Stimulated activated CD4-positive, alpha-beta T cell treated with anti-CD3 and anti-CD28 coated beads, TNF-alpha, amount 100 ng/mL, for 4 hours (primary cell): Measurements from ENCODE around the gene ISCA2.

Experiments
- DNase-seq, 3 experiments: peaks; one replicate each; pipeline ENCODE4 v3.0.0-alpha.2; 2020; ENCODE audit warnings: low read depth in 3 of 3

The ISCA2 gene

GRCh38 chr14:74508292-74508731 lies 14.7 kb downstream of the ISCA2 start:
- DNase-seq, result no peak

GRCh38 chr14:74508844-74509428 lies 15.4 kb downstream of the ISCA2 start:
- DNase-seq, result no peak

DNA sequence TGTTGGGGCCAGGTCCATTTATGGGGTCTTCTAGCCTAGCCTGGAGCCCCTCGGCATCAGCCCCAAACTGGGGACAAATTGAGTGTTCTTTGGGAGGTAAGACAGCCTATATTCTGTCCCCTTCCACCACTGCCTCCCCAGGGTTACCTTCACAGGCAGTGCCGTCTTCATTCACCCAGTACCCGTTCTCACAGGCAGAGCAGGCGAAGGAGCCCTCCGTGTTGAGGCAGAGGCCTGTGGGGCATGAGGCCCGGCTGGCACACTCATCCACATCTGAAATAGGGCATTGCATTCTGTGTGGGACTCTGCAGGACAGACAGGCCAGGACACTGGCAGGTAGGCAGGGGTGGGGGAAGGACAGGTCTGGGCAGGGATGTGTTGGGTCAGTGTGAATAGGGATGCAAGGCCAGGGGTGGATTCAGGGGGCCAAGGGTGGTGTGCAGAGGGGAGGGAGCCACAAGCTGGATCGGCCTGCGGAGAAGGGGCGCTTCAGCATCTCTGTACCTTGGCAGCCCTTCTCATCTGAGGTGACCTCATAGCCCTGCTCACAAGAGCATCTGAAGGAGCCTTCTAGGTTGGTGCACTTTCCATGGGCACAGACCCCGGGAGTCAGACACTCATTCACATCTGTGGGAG lies 16.1 kb downstream of the ISCA2 start:
- DNase-seq, result no peak

GRCh38 chr14:74510223-74510931 lies 16.8 kb downstream of the ISCA2 start:
- no peak for DNase-seq

- DNase-seq, result no peak
Measured at GRCh38 chr14:74510959-74511409, 17.4 kb downstream of the ISCA2 start.

DNA sequence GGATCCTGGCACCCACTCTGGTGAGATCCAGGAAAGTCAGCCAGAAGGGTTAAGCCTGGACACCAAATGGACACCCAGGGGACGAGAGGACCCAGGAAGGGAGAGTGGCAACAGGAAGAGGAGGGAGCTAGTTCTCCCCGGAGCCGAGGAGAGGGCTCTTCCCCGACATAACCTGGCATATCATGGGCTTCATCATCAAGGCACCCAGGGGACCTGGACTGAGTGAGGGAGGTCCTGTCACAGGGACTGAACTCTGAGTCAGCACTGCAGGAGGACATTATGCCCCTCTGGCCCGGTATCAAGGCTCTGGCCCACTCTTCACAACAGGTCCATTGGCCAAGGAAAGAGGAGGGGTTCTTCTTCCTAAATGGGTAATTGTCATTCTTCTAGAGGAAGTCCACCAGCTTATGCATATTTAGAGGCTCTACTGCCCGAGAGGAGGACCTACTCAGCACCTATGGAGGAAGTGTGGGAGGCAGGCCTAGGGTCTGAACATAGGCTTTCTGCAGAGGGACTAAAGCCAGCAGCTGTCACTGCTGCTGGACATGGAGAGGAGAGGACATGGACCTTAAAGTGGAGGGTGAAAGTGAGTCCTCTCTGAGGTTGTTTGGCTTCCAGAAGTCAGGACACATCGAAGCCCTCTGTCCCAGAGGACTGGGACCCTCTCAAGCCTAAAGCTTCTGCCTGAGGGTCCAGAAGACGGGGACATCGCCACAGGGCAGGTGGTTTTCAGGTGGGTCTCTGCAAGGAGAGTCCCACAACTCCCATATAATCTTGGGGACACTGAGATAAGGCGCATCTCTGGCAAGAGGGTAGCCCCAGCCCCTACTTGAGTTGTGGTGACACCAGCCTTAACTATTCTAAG lies 18.6 kb downstream of the ISCA2 start:
- DNase-seq, result no peak

- no peak for DNase-seq
Measured at GRCh38 chr14:74514471-74514941, 20.9 kb downstream of the ISCA2 start.

GRCh38 chr14:74515891-74516412 lies 22.4 kb downstream of the ISCA2 start:
- no peak for DNase-seq

DNA sequence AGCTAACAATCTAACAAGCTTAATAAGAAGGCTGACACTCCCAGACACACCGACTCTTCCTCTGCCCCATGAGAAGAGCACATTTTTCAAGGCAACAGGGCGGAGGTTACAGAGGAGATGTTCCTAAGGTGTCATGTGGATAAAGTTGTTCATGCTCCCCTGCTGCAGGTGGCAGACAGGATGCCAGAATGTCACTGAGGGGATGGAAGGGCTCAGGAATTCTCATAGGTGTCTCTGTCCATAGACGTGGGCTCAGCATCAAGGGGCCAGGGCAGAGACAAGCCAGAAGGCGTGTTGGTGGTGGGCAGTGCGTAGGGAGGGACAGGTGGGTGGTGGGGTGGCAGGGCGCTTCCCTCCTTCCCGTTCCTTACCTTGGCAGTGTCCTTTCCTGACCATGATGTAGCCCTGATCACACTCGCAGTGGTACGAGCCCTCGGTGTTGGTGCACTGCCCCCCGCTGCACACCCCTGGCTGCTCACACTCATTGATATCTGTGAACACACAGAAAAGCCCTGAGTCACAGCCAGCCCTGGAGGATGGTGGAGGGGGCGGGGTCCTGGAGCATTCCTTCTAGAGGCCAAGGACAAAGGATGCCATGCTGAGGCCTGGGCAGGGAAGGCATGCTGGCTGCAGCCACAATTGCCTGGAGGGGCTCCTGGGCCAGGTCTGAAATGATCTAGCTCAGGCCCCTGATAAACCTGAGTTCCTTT lies 23.0 kb downstream of the ISCA2 start:
- DNase-seq, result no peak

DNA sequence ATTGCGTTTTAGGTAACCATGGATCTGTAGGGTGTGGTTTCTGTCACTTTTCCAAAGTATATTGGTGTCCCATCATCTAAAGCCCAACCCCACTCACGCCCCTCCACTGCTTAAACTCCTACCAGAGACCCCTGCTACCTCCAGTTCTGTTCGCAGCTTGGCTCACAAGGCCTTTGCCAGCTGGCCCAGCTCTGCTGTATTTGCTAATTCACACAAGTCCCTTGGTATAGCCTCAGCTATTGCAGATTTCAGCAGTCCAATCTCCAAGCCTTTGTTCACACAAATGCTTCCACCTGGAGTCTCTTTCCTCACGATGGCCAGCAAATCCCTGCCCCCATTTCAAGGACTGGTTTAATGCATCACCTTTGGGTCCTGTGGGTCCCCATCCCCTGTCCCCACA lies 24.2 kb downstream of the ISCA2 start:
- no peak for DNase-seq

- DNase-seq, result no peak
Measured at GRCh38 chr14:74518221-74518620, 24.7 kb downstream of the ISCA2 start.

DNA sequence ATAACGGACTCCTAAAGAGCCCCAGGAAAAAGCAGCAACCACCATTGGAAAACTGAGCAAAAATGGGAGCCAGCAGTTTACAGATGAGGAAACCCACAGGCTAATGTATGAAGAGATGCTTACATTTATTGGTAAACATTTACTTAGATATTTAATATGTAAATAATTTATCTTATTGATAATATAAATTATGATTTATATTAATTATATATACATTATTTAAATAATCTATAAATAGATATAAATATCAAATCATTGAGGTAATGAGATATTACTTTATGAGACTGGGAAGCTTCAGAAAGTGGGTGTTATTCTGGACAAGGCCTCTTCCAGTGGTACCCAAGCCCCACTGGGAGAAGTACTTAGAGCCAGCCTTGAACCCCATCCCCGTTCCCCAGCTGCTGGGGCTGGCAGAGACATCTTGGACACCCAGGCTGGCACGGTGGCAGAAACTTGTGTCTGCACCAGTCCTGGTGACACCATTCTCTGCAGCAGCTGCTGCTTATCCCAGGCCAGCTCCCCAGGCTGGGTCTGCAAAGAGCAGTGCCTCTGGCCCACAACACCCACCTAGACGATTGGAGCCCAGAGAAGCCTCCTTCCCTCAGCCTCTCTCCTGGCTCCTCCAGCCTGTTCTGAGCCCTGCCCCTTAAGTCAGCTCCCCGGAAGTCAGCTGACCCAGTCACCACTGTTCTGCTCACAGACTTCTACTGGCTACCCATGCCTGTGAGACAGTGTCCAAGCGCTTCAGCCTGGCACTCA lies 25.9 kb downstream of the ISCA2 start:
- DNase-seq, result no peak

DNA sequence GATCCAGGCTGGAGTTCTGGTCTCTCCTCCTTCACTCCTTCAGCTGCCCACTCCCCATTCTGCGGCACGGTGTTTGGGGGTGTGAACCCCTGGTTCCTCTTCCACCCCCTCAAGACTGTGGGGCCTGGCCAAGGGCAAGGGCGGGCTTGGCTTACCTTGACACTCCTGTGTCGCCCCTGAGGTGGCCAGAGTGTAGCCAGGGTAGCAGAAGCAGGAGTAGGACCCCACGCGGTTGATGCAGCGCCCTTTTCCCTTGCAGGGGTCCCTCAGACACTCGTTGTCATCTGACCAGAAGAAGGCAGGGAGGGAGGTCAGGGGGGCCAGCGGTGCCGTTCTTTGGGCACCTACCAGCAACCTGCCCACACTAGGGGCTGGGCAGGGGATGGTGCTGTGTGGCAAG lies 28.2 kb downstream of the ISCA2 start:
- no peak for DNase-seq

DNA sequence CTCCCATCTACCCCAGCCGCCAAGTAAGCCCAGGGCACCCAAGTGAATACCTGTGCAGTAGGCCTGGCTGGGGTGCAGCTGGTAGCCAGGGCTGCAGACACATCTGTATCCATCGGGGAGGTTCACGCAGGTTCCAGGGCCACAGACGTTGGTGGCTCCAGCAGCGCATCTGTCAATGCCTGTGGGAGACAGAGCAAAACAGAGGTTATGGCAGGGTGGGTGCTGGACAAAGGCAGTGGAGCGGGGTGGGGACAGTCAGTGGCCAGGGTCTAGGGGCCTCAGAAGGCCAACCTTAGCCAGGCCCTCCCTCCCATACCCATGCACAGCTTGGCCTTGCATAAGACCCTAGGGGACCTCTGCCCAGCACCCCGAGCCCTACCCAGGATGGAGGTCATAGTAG lies 29.2 kb downstream of the ISCA2 start:
- no peak for DNase-seq

- DNase-seq, result no peak
Measured at GRCh38 chr14:74524076-74524811, 30.7 kb downstream of the ISCA2 start.

DNA sequence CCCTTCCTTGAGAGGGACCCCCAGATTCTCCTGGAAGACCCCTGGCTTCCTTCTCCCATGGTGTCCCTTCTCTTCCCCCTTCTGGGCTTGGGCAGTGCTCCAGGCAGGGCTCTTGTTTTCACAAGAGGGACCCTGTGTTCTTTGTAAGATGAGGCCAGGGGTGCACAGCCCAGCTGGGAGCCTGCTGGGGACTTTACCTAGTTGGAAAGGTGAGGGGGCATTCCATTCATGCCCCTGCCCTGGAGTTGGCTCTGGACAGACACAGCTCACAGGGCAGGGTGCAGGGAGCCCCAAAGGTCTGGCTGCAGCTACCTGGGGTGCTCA lies 31.2 kb downstream of the ISCA2 start:
- DNase-seq, result no peak

GRCh38 chr14:74525361-74525851 lies 31.8 kb downstream of the ISCA2 start:
- DNase-seq, result no peak

GRCh38 chr14:74526854-74527585 lies 33.5 kb downstream of the ISCA2 start:
- no peak for DNase-seq

DNA sequence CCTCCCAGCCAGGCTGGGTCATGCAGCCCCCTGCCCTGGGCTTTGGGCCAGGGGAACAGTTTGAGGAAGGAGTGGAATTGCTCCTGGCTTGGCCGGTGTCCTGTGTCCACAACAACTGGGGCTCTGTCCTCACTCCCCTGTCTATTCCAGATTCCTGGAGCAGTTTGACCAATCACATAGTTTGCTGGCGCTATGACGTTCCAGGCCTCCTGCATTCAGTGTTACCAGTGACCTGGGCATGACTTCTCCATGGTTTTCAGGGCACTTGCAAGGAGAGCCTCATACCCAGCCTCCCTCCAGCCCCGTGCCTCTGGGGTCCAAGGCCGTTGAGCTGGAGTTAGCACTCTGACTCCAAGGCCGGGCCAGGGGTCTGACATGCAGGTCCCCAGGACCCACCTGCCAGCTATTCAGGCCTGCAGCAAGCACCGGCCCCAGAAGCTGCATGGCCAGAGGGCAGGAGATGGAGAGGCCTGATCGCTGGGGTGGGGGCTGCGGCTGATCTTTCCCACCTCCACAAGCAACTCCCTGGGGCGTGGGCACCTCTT lies 34.2 kb downstream of the ISCA2 start:
- no peak for DNase-seq
